ENCODE data around the gene TRIM24.
"Not testable (repeated sequence)": the region's sequence is repeated elsewhere in the genome, so short reads cannot be mapped to it uniquely, and the experiment has no call there.

Gene TRIM24

GRCh38 chr7:138493535-138493934, 33.5 kb downstream of the TRIM24 start:
- DNase-seq (ENCODE audit: low read depth, low spot score) = no peak

GRCh38 chr7:138495485-138495884, 35.4 kb downstream of the TRIM24 start:
- DNase-seq (ENCODE audit: low read depth, low spot score) = no peak

- no peak for DNase-seq (ENCODE audit: low read depth, low spot score)
Measured at GRCh38 chr7:138499340-138499739, 39.3 kb downstream of the TRIM24 start.

GRCh38 chr7:138500303-138500702, 40.2 kb downstream of the TRIM24 start:
- DNase-seq (ENCODE audit: low read depth, low spot score) = not testable (repeated sequence)

- DNase-seq (ENCODE audit: low read depth, low spot score) = no peak
Measured at GRCh38 chr7:138500892-138501291, 40.8 kb downstream of the TRIM24 start.

- DNase-seq (ENCODE audit: low read depth, low spot score) = no peak
Measured at GRCh38 chr7:138502023-138502767, 42.1 kb downstream of the TRIM24 start.

- no peak for DNase-seq (ENCODE audit: low read depth, low spot score)
Measured at GRCh38 chr7:138505361-138505873, 45.4 kb downstream of the TRIM24 start.

GRCh38 chr7:138506764-138507163, 46.7 kb downstream of the TRIM24 start:
- no peak for DNase-seq (ENCODE audit: low read depth, low spot score)

- no peak for DNase-seq (ENCODE audit: low read depth, low spot score)
Measured at GRCh38 chr7:138510003-138510402, 49.9 kb downstream of the TRIM24 start.

- DNase-seq (ENCODE audit: low read depth, low spot score) = no peak
Measured at GRCh38 chr7:138512092-138512858, 52.2 kb downstream of the TRIM24 start.

- no peak for DNase-seq (ENCODE audit: low read depth, low spot score)
Measured at GRCh38 chr7:138512885-138513284, 52.8 kb downstream of the TRIM24 start.

GRCh38 chr7:138513344-138513871, 53.3 kb downstream of the TRIM24 start:
- DNase-seq (ENCODE audit: low read depth, low spot score) = no peak

GRCh38 chr7:138514044-138514443, 54.0 kb downstream of the TRIM24 start:
- DNase-seq (ENCODE audit: low read depth, low spot score) = no peak

GRCh38 chr7:138515001-138515528, 55.0 kb downstream of the TRIM24 start:
- DNase-seq (ENCODE audit: low read depth, low spot score) = no peak

GRCh38 chr7:138519061-138519798, 59.2 kb downstream of the TRIM24 start:
- DNase-seq (ENCODE audit: low read depth, low spot score) = no peak

- DNase-seq (ENCODE audit: low read depth, low spot score) = no peak
Measured at GRCh38 chr7:138520742-138521141, 60.7 kb downstream of the TRIM24 start.

GRCh38 chr7:138521837-138522461, 61.9 kb downstream of the TRIM24 start:
- DNase-seq (ENCODE audit: low read depth, low spot score) = no peak

- no peak for DNase-seq (ENCODE audit: low read depth, low spot score)
Measured at GRCh38 chr7:138524259-138524658, 64.2 kb downstream of the TRIM24 start.

- DNase-seq (ENCODE audit: low read depth, low spot score) = no peak
Measured at GRCh38 chr7:138525757-138526156, 65.7 kb downstream of the TRIM24 start.

- DNase-seq (ENCODE audit: low read depth, low spot score) = peak; percentile 36
Measured at GRCh38 chr7:138527746-138528223, 67.7 kb downstream of the TRIM24 start.

- DNase-seq (ENCODE audit: low read depth, low spot score) = not testable (repeated sequence)
Measured at GRCh38 chr7:138536833-138537232, 76.8 kb downstream of the TRIM24 start.
